ENCODE data around the gene SYNJ2.

DNA sequence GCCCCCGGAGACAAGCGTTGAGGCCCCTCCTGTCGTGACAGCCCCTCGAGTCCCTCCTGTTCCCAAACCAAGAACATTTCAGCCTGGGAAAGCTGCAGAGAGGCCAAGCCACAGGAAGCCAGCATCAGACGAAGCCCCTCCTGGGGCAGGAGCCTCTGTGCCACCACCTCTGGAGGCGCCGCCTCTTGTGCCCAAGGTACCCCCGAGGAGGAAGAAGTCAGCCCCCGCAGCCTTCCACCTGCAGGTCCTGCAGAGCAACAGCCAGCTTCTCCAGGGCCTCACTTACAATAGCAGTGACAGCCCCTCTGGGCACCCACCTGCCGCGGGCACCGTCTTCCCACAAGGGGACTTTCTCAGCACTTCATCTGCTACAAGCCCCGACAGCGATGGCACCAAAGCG is 114.0 kb downstream of the SYNJ2 start:
- TF ChIP-seq, protein P1, sequence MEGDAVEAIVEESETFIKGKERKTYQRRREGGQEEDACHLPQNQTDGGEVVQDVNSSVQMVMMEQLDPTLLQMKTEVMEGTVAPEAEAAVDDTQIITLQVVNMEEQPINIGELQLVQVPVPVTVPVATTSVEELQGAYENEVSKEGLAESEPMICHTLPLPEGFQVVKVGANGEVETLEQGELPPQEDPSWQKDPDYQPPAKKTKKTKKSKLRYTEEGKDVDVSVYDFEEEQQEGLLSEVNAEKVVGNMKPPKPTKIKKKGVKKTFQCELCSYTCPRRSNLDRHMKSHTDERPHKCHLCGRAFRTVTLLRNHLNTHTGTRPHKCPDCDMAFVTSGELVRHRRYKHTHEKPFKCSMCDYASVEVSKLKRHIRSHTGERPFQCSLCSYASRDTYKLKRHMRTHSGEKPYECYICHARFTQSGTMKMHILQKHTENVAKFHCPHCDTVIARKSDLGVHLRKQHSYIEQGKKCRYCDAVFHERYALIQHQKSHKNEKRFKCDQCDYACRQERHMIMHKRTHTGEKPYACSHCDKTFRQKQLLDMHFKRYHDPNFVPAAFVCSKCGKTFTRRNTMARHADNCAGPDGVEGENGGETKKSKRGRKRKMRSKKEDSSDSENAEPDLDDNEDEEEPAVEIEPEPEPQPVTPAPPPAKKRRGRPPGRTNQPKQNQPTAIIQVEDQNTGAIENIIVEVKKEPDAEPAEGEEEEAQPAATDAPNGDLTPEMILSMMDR (IDR thresholded peaks at IDR 0.05): no peak
- TF ChIP-seq POLR2A (IDR thresholded peaks at IDR 0.05): no peak
